H1 (cell line): Measurements from ENCODE around the gene AVPI1. TPM values are rescaled to one million over a fixed set of nuclear protein-coding genes. Genes with fewer than 3 reads are reported as not detected.

Source experiments
- CTCF ChIA-PET: fragments of 300-600 bp; sonication (Branson Sonifier 250); formaldehyde crosslinking; loops from one replicate; lab custom pipeline; 2021; ENCODE audit not compliant: partially characterized antibody; lab: Charles Lee
- POLR2A ChIA-PET: fragments of 300-600 bp; sonication (Branson Sonifier 250); formaldehyde crosslinking; loops from one replicate; lab custom pipeline; 2021; ENCODE audit warnings: inconsistent platforms; ENCODE audit not compliant: partially characterized antibody; lab: Charles Lee
- DNase-seq, 2 experiments: peaks; one replicate each; pipeline versions ENCODE4 v3.0.0 to v3.0.0-alpha.2; 2010 to 2022; ENCODE audit warnings: low spot score in 2 of 2, low read depth in 1 of 2, mixed read lengths in 1 of 2
- FAIRE-seq: peaks from 2 replicates; lab custom pipeline; 2011; peaks lifted over from hg19 to GRCh38; lab: Jason Lieb, UNC
- H2AFZ ChIP-seq: 2 replicates; pipeline ENCODE4 v1.8.1; 2012; ENCODE audit warnings: low read length, inconsistent platforms
- H2AK5ac ChIP-seq: 2 replicates; pipeline ENCODE4 v1.6.1; 2013; ENCODE audit warnings: low read depth, low read length
- H2BK120ac ChIP-seq: replicated peaks from 2 replicates; pipeline ENCODE3; 2013; ENCODE audit warnings: low read depth, low read length, inconsistent platforms
- H2BK12ac ChIP-seq: 2 replicates; pipeline ENCODE4 v1.6.1; 2013; ENCODE audit warnings: low read depth, low read length
- H2BK15ac ChIP-seq: 2 replicates; pipeline ENCODE4 v1.6.1; 2013; ENCODE audit warnings: low read length
- H2BK20ac ChIP-seq: 2 replicates; pipeline ENCODE4 v1.6.1; 2013; ENCODE audit warnings: low read length
- H2BK5ac ChIP-seq: 2 replicates; pipeline ENCODE4 v1.6.1; 2013; ENCODE audit warnings: low read depth, low read length
- H3K14ac ChIP-seq: 2 replicates; pipeline ENCODE4 v1.6.1; 2013; ENCODE audit warnings: inconsistent platforms; ENCODE audit not compliant: insufficient read length
- H3K18ac ChIP-seq: 2 replicates; pipeline ENCODE4 v1.6.1; 2013; ENCODE audit warnings: low read length; ENCODE audit errors: extremely low read depth
- H3K23ac ChIP-seq: 2 replicates; pipeline ENCODE4 v1.6.1; 2013; ENCODE audit warnings: inconsistent platforms; ENCODE audit not compliant: insufficient read length
- H3K23me2 ChIP-seq: 2 replicates; pipeline ENCODE4 v1.6.1; 2013; ENCODE audit warnings: low read depth, low read length
- H3K27ac ChIP-seq: 2 replicates; pipeline ENCODE4 v1.6.1; 2011; ENCODE audit warnings: low read depth, low read length, inconsistent platforms
- H3K27me3 ChIP-seq, 4 experiments: replicated peaks in 1 of 4; 1 replicate in 1 of 4; 2 replicates in 3 of 4; pipeline versions ENCODE4 v1.6.1 to v1.8.1; 2011 to 2013; ENCODE audit warnings: low read length in 3 of 4, mild to moderate bottlenecking in 3 of 4, inconsistent platforms in 2 of 4, mixed read lengths in 2 of 4, moderate library complexity in 1 of 4; ENCODE audit not compliant: control insufficient read depth in 3 of 4, insufficient read depth in 3 of 4; ENCODE audit errors: extremely low read depth in 1 of 4
- H3K36me3 ChIP-seq, 4 experiments: 2 replicates each; pipeline versions ENCODE4 v1.6.1 to v1.8.1; 2011 to 2013; ENCODE audit warnings: mild to moderate bottlenecking in 4 of 4, low read length in 3 of 4, moderate library complexity in 2 of 4, control low read depth in 1 of 4, inconsistent platforms in 1 of 4; ENCODE audit not compliant: insufficient read depth in 4 of 4, control insufficient read depth in 2 of 4
- H3K4ac ChIP-seq: replicated peaks from 2 replicates; pipeline ENCODE3; 2013; ENCODE audit warnings: low read length, low read depth, mixed read lengths, inconsistent platforms; ENCODE audit not compliant: insufficient read length
- H3K4me1 ChIP-seq, 4 experiments: replicated peaks in 1 of 4; 1 replicate in 1 of 4; 2 replicates in 3 of 4; pipeline versions ENCODE4 v1.6.1 to v1.8.1; 2011 to 2013; ENCODE audit warnings: low read length in 3 of 4, inconsistent platforms in 2 of 4, mixed read lengths in 1 of 4; ENCODE audit not compliant: insufficient read depth in 4 of 4, control insufficient read depth in 3 of 4
- H3K4me2 ChIP-seq, 2 experiments: 2 replicates each; pipeline versions ENCODE4 v1.6.1 to v1.8.1; 2011 to 2013; ENCODE audit warnings: low read depth in 2 of 2, low read length in 2 of 2, control low read depth in 1 of 2, inconsistent platforms in 1 of 2, mild to moderate bottlenecking in 1 of 2; ENCODE audit not compliant: insufficient read depth in 1 of 2
- H3K4me3 ChIP-seq, 4 experiments: fragments of 200-600, 300-600 bp in 1 of 4; sonication (generic), shearing (Covaris generic), sonication (Bioruptor Twin) in 1 of 4; 2 replicates each; pipeline versions ENCODE4 v1.5.1 to v1.8.1; 2011 to 2016; ENCODE audit warnings: low read length in 4 of 4, low read depth in 3 of 4, control low read depth in 2 of 4, inconsistent platforms in 2 of 4, mild to moderate bottlenecking in 2 of 4, mixed read lengths in 1 of 4, moderate library complexity in 1 of 4; ENCODE audit not compliant: insufficient read depth in 2 of 4; ENCODE audit errors: extremely low read depth in 1 of 4
- H3K56ac ChIP-seq: replicated peaks from 2 replicates; pipeline ENCODE3; 2013; ENCODE audit warnings: low read depth, mild to moderate bottlenecking, mixed read lengths, low read length, inconsistent platforms; ENCODE audit not compliant: insufficient read length
- H3K79me1 ChIP-seq: 2 replicates; pipeline ENCODE4 v1.6.1; 2013; ENCODE audit warnings: low read depth, low read length, control low read depth
- H3K79me2 ChIP-seq, 2 experiments: 2 replicates each; pipeline versions ENCODE4 v1.6.1 to v1.8.1; 2012 to 2013; ENCODE audit warnings: low read length in 2 of 2, mild to moderate bottlenecking in 2 of 2, inconsistent platforms in 1 of 2; ENCODE audit not compliant: insufficient read depth in 2 of 2, control insufficient read depth in 1 of 2
- H3K9ac ChIP-seq, 4 experiments: replicated peaks in 1 of 4; 1 replicate in 1 of 4; 2 replicates in 3 of 4; pipeline versions ENCODE4 v1.6.1 to v1.8.1; 2011 to 2013; ENCODE audit warnings: low read depth in 3 of 4, low read length in 3 of 4, control low read depth in 2 of 4, mild to moderate bottlenecking in 2 of 4, moderate library complexity in 2 of 4, inconsistent platforms in 1 of 4; ENCODE audit errors: extremely low read depth in 1 of 4
- H3K9me3 ChIP-seq, 2 experiments: 2 replicates each; pipeline versions ENCODE4 v1.6.1 to v1.8.1; 2012 to 2013; ENCODE audit warnings: mild to moderate bottlenecking in 2 of 2, moderate library complexity in 2 of 2, control low read depth in 1 of 2, inconsistent platforms in 1 of 2, low read depth in 1 of 2, low read length in 1 of 2, mixed read lengths in 1 of 2; ENCODE audit not compliant: insufficient read depth in 2 of 2
- H4K20me1 ChIP-seq, 2 experiments: replicated peaks in 1 of 2; 2 replicates each; pipeline versions ENCODE3 to v1.8.1; 2011 to 2013; ENCODE audit warnings: inconsistent platforms in 2 of 2, low read length in 2 of 2, mild to moderate bottlenecking in 1 of 2; ENCODE audit not compliant: insufficient read depth in 2 of 2, control insufficient read depth in 1 of 2
- H4K5ac ChIP-seq: 2 replicates; pipeline ENCODE4 v1.6.1; 2013; ENCODE audit warnings: low read length, low read depth, mixed read lengths, inconsistent platforms; ENCODE audit not compliant: insufficient read length
- H4K8ac ChIP-seq: 2 replicates; pipeline ENCODE4 v1.8.0; 2013; ENCODE audit warnings: mild to moderate bottlenecking, moderate library complexity, low read length, inconsistent platforms; ENCODE audit not compliant: insufficient read depth; ENCODE audit errors: extremely low read depth
- H4K91ac ChIP-seq: replicated peaks from 2 replicates; pipeline ENCODE3; 2013; ENCODE audit warnings: low read length, mixed read lengths, inconsistent platforms; ENCODE audit not compliant: insufficient read length
- CHD7 ChIP-seq: fragments of 300-600 bp; sonication (generic); IDR thresholded peaks from 2 replicates; pipeline ENCODE4 v1.7.1; 2012; ENCODE audit warnings: low read length, moderate library complexity, mild to moderate bottlenecking, inconsistent platforms; ENCODE audit not compliant: insufficient replicate concordance
- polyA plus RNA-seq, 7 experiments: library from polyadenylated mRNA; depleted of rRNA in 3 of 7; stranded (reverse) in 5 of 7; unstranded in 2 of 7; fragments of >200 nt in 5 of 7; fragments of 200-250 nt in 2 of 7; gene quantifications; 1 replicate in 5 of 7; 2 replicates in 1 of 7; 4 replicates in 1 of 7; pipeline versions ENCODE4 v1.2.1 to v1.2.3, GENCODE V29; 2011 to 2013; ENCODE audit warnings: missing spikeins in 2 of 7, mixed read lengths in 2 of 7
- total RNA-seq: library from RNA; stranded (reverse); fragmentation: NEBNext Ultra II Directional; extraction: Animal tissue kit (Norgen Biotek cat#: 25700); gene quantifications from 2 replicates; pipeline ENCODE4 v1.2.1, GENCODE V29; 2021

Gene AVPI1
- total and polyA plus RNA-seq, 2 of the 8 experiments (the other 6 are each of a cell fraction or from before 2014, with no cell fraction given): 9.0 to 13.5 TPM

DNA sequence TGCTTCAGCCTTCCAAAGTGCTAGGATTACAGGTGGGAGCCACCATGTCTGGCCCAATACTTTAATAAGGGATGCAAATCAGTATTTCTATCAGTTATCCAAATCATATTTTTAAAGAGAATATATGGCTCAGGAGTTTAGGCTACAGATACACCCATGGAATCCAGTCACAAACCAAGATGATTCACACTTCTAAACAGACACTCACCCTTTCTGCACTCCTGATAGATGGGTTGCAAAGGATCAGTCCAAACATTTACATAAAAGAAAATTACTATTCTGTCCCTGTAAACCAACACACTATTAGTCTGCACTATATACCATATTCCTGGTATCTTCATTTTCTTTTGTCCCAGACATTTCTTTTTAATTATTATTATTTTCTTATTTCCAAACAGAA, 55.9 kb downstream of the AVPI1 start:
- CTCF ChIA-PET: interaction anchor here (0.9 kb wide), 1 partner anchor 46 kb away, joined by 3 read pairs; no protein-coding TSS in a partner anchor
- H2AFZ ChIP-seq: no peak overlapping the region
- TF ChIP-seq CHD7: no peak

More for the DNA sequence above, 55.9 kb downstream of the AVPI1 start:
- DNase-seq: no peak
- Histone ChIP-seq H3K27me3 (no peaks in the 10 kb centered on the region), H3K9ac (no peak overlapping the region), H3K14ac (no peak overlapping the region), H2BK5ac (no peak overlapping the region), H2BK20ac (no peak overlapping the region), H2BK12ac (no peak overlapping the region), H3K79me2 (peaks cover 0 to 11% of the 10 kb centered on the region in 2 experiments; a peak in 2 of 4 replicates), H3K27ac (no peak overlapping the region), H3K79me1 (no peaks in the 10 kb centered on the region), H3K18ac (no peak overlapping the region), H3K23ac (no peak overlapping the region), H4K5ac (no peak overlapping the region), H3K4ac (no peak overlapping the region), H3K56ac (no peak overlapping the region), H4K20me1 (no peaks in the 10 kb centered on the region), H4K91ac (no peak overlapping the region), H2BK15ac (no peak overlapping the region), H2BK120ac (no peak overlapping the region), H3K23me2 (no peaks in the 10 kb centered on the region; the same call in 1 of the 2 replicates), H3K9me3 (no peaks in the 10 kb centered on the region), H3K36me3 (no peaks in the 10 kb centered on the region), H2AK5ac (no peak overlapping the region), H3K4me2 (no peak overlapping the region; a peak in 1 of 4 replicates), H3K4me3 (no peak overlapping the region), H3K4me1 (peaks cover 0 to 4% (median 1%) of the 10 kb centered on the region in 4 experiments; a peak in 2 of 7 replicates), H4K8ac (no peak overlapping the region)
- POLR2A ChIA-PET: interaction anchor here (0.7 to 1.0 kb wide), 2 partner anchors 28 to 1920 kb away, joined by 3 read pairs; no protein-coding TSS in a partner anchor
- FAIRE-seq: no peak
